ENCODE measurements around the gene REPS2.

- TF ChIP-seq CTCF (IDR thresholded peaks at IDR 0.05) (no peak), POLR2AphosphoS5 (IDR thresholded peaks at IDR 0.05) (no peak), POLR2A (IDR thresholded peaks at IDR 0.05) (no peak)
Observed at GRCh38 chrX:17033225-17033624, 86.8 kb downstream of the REPS2 start.

Measured in upper lobe of left lung (tissue), 4 donors.